ENCODE results near the gene NPAS3.

Gene NPAS3

DNA sequence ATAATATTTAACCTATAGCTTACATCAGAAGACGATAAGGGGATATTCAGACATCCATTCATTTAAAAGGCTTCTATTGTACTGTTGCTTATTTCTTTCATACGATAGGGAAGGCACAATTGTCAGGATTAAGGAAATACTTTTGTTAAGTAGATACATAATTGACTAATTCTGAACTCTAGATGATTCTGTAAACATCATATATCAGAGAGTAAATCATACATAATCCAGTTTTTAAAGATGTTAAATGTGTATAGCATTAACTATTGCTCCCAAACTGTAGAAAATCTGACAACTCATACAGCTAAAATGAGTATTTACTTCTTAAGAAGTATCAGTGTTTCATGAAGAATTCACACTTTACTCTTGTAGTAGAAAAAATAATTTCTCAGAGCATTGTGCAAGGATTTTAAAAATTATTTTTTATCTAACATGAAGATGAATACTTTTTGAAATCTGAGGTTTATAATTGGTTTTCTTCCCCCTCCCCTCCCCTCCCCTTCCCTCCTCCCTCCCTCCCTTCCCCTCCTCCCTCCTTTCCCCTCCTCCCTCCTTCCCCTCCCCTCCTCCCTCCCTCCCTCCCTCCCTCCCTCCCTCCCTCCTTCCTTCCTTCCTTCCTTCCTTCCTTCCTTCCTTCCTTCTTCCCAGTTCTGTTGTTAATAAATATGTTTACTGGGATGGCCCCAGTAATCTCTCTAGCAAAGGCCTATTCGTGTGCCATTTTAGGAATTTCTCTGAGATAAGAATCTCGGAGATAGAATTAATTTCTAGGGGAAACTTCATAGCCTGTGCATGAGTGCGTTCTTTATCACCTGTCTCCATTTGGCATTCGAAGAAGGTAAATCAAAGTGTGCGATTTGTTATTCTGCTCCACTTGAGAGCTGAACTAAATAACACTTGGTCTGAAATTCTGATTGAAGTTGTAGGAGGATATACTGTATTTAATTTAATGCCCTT lies 2.3 kb downstream of the NPAS3 start:
- no peak for DNase-seq

DNA sequence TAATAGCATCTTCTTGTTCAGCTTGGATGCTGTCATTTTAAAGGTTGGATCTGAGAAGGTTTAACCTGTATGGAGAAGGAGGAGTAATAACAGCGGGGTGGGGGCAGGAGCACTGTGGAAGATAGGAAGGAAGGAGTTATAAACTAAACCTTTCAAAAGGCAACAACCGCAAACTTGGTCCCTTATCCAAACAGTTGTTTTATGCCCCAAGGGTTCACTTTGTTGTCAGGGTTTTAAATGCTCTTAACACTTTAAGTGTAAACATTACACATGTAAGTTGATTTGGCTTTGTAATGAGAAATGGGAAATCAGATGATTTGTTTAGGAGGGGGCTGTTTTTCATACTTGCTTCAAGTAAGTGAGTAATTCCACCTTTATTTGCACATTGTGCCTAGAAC lies 3.0 kb downstream of the NPAS3 start:
- DNase-seq: no peak

DNA sequence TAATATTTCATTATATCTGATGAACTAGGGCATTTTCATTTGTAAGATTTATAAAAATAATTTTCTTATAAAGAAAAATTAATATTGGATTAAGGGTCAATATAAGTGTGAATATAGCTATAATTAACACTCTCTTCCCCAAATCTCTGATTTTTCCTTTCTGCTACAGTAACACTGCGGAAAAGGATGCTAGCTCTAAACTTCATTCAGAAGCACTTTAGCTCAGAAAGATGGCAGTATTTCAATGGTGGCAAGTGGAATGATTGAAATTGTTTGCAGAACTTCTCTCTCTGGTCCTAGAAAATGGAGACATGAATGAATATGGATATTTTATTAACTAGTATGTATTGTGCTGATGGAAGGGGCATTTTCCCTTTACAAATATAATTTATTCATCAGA lies 8.4 kb downstream of the NPAS3 start:
- DNase-seq: no peak

DNA sequence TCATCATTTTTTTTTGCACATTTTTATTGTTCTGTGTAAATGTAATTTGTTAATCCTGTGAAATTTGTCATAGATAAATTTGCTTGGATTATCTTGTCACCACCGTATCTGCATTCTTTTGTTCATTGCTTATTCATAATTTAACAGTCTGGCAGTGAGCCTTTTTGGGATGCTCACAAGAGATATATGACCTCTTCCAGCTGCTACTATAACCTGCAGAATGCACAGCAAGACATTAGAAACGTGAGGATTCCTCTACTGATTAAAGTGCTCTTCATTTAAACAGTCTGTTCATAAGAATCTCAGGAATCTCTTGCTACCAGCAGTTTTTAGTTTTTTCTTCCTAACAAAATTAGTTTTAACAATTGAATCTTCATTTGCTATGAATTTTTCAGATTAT lies 9.1 kb downstream of the NPAS3 start:
- no peak for DNase-seq

DNA sequence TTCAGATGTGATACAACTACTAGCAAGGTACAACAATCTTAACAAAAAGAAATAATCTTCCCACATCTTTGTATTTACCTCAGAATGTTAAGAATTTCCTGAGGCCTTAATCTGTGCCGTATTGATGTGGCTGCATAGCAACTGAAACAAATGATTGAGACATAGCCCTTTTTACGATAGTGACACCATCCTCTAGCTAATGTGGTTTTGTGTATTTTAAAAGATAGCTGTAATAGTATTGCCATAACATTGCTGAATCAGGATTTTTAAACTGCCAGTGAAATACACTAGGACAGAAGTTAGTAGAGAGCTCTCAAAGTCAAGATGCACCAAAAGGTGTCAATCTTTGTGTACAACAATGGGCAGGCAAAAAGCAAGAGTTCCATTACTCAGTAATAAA lies 11.9 kb downstream of the NPAS3 start:
- no peak for DNase-seq

DNA sequence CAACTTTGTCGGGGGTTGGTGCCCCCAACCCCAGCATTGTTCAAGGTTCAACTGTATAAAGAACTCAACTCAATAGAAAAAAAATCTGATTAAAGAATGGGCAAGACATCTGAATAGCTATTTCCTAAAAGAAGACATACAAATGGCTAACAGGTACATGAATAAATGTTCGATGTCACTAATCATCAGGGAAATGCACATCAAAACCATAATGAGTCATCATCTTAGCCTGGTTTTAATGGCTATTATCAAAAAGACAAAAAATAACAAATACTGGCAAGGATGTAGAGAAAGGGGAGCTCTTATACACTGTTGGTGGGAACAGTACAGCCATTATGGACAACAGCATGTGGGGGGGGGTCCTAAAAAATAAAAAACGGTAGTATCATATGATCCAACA lies 28.7 kb downstream of the NPAS3 start:
- DNase-seq: no peak

DNA sequence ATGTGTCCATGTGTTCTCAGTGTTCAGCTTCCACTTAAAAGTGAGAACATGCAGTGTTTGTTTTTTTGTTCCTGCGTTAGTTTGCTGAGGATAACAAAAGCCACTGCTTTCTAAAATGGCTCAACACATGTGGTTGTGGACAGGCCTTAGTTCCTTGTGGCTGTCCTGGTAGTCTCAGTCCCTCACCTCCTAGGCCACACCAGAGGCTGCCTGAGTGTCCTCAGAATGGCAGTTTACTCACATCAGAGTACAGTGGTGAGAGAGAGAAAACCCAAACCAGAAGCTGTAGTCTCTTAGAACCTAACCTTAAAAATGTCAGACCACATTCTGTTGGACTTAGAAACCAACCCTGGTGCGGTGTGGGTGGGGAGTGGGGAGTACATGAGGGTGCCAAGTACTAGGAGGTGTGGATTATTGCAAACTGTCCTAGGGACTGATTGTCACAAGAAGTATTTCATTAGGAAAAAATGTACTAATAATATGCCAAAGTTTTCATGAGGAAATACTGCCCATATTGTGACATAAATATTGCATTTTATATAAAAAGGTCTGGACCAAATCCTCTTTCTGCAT lies 30.4 kb downstream of the NPAS3 start:
- DNase-seq: no peak

DNA sequence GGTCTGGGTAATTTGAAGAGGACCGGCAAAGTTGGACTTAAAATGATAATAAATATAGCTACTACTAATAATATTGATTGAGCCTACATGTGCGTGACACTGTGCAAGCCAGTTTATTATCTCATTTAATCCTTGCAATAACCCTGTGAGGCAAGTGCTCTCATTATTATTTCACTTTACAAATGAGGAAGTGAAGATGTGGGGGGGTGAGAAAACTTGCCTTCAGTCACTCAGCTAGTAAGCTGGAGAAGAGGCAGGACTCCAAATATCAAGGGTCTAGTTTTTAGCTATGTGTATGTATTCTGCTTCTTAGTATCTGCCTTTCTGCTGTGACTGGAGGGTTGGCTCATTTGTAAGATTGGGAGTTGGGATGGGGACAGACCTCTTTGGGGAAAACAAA lies 39.2 kb downstream of the NPAS3 start:
- no peak for DNase-seq

DNA sequence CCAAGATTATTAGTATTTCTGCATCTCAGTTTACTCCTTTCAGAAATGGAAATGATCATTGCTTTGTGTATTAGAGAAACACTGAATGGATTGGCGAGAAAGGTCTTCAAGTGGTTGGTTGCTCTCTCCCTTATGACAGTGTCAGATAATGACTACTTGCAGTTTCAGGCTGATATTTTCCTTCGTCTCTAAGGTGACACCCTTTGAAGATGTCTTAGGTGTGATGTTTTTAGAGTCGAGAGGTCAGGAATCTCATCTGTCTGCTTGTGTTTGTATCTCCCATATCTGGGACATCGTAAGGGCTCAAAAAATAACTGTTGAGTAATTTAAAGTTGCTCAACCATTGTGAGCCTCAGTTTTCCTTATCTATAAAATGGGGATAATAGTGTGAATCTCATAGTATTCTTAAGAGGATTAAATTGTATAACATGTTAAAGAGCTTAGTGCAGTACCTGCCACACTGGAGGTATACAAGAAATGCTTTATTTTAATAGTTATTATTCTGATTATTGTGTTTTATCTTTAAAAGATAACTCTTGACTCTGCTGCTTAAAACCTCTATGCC lies 40.1 kb downstream of the NPAS3 start:
- DNase-seq: no peak

DNA sequence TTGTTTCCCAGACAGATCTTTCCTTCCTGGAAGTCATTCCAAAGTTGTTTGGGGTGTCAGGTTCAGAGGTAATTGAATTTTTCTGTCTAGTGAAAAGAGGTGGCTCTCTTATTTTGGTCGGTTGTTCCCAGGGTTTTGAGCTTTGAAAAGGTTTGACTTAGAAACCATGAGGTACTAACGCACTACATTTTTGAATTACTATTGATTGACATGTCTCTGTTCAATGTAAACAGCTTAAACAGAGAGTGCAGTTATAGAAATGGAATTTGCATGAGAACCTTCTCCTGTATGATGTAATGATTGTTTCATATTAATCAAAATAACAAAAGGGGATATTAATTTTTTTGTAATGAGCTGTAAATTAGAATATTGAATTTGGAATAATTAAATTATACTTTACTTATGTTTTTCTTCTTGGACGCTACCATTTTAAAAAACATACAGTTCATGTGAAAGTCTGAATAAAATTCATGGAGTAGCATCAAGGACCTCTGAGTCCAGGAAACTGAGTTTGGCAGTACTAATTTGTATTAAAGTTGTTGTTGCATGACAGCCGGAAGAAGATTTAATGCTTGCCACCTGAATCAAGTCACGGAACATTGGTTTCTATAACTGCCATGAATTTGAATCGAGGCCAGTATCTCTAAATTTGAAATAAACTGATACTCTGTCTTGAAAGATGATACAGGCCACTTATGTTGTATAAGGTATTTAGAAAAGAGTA lies 41.7 kb downstream of the NPAS3 start:
- DNase-seq: no peak

DNA sequence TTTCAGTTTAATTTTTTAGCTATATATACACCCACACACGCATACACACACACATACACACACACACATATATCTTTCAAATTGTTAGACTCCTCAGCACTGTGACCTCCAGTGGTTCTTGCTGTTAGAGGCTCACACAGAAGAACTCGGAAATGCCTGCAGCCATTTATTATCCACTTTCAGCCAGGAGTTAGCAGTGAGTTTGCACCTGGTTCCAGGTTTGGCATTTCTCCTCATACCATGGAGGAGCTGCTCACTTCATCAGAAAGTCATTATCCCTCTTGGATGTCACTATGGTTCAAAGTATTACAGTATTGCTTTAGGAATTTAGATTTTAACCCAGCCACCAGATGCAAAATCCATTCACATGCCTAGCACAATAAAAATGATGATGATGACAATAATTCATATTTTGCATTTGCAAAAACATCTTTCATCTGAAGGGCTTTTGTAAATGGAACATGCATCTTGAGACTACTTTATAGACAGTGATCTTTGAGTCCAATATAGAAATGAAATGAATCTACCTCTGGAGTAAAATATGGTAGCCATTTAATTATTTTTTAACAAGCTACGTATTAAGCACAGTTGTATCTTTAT lies 42.3 kb downstream of the NPAS3 start:
- DNase-seq: no peak

DNA sequence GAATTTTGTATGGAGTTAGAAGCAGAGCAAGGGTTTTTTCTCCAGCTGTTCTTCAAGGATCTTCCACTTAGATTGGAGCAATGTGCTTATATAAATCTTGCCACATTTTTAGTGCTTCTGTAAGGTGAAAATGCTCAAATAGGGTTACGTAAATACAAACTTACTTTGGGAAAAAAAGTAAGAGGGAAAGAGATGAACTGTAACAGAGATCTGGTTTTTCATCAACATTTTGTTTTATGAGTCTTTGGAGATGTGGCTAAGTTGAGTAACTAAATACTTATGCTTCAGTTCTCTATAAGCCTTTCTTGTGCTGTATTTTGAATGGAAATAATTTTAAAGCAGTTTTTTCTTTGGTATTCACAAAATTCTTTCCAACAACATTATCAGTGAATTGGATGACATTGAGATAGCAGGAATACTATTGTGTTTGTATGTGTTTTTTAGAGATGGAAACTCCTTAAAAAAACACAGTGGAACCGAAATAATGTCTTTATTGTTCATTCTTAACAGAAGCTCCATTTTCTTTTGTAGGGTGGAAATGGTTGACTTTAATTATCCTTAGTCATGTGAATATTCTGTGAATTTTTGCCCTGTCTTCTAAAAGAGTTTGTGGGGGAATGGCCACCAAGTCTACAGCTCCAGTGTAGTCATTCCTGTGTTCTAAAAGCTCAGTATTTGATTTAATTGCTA lies 45.7 kb downstream of the NPAS3 start:
- no peak for DNase-seq

DNA sequence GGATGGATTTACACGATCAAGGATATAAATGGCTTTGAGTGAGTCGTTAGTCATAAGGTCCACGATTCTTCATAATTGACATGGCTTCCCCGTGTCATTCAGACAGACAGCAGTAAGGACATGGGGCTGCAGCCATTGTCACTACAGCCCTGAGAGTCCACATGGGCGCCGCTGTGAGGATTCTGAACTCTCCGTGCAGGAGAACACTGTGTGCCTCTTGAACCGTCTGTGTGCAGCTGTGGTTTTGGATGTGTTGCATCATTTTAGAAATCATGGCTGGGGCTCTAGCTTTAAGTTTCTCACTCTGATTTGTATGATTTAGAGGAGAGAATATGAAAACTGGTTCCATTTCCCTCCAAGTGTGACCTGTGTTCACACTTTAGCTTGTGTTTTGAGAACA lies 47.2 kb downstream of the NPAS3 start:
- no peak for DNase-seq

DNA sequence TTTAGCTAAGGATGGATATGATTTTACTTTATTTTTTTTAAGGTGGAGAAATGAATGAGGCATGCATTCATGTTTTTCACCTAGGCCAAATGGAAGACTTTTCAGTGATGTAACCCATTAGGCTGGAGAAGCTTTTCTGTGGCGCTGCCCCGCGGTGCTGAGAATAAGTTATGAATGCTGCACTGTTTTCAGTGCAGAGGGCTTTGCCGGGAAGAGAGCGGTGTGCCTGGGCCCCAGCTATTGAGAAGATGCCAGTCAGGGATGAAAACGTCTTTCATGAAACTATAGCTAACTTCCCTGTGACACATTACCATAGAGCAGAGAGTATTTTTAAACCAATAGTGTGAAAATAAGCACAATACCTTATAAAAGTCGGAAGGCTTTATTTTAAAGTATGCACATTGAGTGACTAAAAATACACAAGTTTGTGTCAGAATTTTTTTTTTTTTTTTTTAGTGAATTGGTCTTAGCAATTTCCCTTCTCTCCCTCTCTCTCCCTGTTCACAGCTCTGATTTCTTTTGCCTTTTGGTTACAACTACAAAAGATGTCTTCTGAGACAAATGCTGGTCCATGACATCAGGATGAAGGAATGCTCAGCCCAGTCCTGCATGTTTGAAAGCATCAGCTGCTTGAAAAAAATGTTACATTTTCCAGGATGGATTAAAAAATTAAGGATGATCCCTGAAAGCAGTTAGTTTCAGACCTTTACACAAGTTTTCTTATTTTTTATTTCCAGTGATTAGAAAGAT lies 48.3 kb downstream of the NPAS3 start:
- DNase-seq: no peak

DNA sequence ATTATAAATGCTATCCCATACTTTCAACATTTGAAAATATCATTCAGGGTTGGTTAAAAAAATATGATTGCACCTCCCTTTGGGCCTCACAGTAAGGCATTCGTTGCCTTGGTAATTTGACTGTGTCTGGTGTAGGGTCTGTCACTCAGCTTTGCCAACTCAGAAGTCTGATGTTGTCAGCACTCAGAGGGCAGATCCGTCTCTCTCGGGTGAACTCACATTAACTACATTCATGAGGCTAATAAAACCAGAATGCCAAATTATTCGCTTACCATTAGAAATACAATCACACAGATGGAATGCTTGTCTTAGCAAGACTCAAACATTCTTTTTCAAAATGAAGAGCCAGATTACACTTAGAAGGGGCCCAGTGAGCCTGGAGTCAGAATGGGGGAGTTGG lies 53.0 kb downstream of the NPAS3 start:
- DNase-seq: no peak

DNA sequence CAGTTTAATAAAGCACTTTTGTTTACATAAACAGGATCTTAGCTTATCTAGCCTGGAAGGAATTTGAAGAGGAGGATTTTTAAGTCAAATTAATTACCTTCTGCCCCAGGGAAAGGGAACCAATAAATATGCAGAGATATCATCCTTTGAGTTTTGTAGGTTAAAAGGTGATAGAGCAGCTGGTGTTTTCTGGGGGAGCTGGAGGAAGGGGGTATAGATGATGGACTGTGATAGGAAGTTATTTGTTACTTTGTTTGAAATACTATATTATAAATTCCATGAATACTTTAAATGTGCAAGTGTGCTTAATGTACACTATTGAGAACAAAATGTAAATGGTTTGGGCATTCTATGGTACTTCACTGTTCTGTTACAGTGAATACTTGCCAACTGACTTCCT lies 55.2 kb downstream of the NPAS3 start:
- DNase-seq: no peak

DNA sequence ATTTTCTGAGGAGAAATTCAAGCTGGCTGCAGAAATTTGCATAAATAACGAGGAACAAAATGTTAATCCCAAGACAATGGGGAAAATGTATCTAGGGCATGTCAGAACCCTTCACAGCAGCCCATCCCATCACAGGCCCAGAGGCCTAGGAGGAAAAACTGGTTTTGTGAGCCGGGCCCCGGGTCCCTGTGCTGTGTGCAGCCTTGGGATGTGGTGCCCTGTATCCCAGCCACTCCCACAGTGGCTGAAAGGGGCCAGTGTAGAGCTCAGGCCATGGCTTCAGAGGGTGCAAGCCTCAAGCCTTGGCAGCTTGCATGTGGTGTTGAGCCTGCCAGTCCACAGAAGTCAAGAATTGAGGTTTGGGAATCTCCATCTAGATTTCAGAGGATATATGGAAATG lies 57.7 kb downstream of the NPAS3 start:
- no peak for DNase-seq

DNA sequence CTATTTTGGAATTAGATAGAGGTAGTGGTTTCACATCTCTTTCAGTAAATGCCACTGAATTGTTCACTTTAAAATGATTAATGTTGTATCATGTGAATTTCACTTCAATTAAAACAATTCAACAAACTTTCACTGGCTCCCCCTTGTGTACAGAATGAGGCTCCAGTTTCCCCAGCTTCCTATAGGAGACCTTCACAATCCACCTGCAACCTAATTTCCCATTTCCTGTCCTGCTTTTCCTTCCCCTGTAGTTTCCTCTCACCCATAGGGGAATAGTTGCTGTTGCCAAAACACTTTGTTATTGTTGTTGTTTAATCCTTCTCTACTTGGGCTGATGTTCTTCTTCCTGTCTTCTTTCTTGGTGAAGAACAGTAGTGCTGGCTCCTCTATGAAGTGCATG lies 59.8 kb downstream of the NPAS3 start:
- DNase-seq: no peak

DNA sequence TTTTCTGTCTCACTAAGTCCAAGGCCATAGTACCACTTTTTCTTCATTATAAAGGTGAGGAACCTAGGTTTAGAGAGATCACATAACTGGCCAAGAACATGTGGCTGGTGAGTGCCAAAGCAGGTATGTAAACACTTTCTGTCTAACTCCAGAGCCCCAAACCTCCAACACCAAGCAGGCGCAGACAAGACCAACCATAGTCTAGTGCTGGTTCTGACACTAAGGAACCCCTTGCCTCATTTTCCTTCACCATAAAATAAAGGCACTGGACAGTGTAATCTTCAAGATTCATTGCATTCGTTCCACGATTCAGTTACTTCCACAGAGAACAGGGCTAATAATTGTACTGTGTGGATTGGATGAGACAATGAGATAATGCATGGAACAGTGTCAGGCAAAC lies 71.0 kb downstream of the NPAS3 start:
- DNase-seq: no peak

DNA sequence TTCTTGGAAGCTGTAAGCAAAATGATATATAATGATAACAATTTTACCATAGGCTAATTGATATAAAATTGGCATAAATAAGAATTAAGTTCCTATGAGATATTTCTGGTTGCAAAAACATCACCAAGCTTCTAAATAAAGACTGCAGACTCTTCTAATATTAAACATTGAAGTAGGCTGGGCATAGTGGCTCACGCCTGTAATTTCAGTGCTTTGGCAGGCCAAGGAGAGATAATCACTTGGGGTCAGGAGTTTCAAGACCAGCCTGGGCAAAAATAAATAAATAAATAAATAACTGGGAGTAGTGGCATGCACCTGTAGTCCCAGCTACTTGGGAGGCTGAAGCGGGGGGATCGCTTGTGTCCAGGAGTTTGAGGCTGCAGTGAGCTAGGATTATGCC lies 71.8 kb downstream of the NPAS3 start:
- no peak for DNase-seq

DNA sequence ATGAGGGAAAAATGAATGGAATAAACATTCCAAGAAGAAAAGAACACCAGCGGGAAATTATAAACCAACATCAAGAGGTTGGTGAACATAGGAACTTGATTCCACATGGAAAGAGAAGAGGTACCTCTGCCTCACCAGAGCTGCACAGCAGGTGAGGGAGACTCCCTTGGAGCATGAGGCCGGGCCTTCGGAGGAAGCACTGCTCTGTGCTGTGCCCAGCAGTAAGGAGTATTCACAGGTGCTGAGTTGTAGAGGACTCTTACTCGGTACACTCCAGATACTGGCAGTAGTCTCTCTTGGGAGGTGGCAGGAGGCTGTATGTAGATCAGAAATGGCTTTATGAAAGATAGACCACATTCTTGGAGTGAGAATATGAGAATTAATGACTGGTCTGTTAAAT lies 76.0 kb downstream of the NPAS3 start:
- no peak for DNase-seq

DNA sequence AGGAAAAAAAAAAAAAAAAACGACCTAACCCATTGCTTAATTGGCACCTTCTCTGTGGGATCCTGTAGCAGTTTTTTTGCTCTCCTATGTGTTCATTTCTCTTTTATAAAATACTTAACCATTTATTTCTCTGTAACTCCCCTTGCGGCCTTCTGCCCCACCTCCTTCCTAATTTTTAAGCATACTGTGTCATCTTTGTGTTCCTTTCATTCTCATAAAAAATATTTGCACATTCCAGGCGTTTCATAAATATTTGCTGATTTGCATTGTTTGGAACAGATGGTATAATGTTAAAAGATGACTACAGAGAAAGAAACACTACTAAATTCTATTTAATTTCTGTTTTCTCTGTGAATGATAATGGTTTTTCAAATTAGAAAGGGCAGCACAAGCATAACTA lies 77.9 kb downstream of the NPAS3 start:
- no peak for DNase-seq
